Esophagus squamous epithelium (tissue), 5 donors: Measurements from ENCODE around the gene FAM81B. TPM values are rescaled to one million over a fixed set of nuclear protein-coding genes. Genes with fewer than 3 reads are reported as not detected.

Experiments
- DNase-seq: peaks from one replicate; lab custom pipeline; 2025; lab: John Stamatoyannopoulos, UW
- H3K27ac ChIP-seq, 4 donors: fragments of 200-600 bp; sonication (generic); one replicate each; pipeline ENCODE4 v1.5.1; 2016 to 2019; ENCODE audit warnings: mild to moderate bottlenecking in 1 of 4
- H3K27me3 ChIP-seq, 4 donors: fragments of 200-600 bp; sonication (generic); 1 replicate in 3 of 4; 2 replicates in 1 of 4; pipeline versions ENCODE4 v1.5.1 to v1.6.0; 2017 to 2021; ENCODE audit warnings: antibody characterized with exemption in 1 of 4
- H3K36me3 ChIP-seq, 3 donors: fragments of 200-600 bp; sonication (generic); one replicate each; pipeline ENCODE4 v1.5.1; 2016 to 2019
- H3K4me1 ChIP-seq, 3 donors: fragments of 200-600 bp; sonication (generic); one replicate each; pipeline ENCODE4 v1.5.1; 2017 to 2019
- H3K4me3 ChIP-seq, 4 donors: fragments of 200-600 bp; sonication (generic); 1 replicate in 3 of 4; 2 replicates in 1 of 4; pipeline ENCODE4 v1.5.1; 2016 to 2019; ENCODE audit warnings: mild to moderate bottlenecking in 2 of 4, moderate library complexity in 1 of 4
- H3K9me3 ChIP-seq, 3 donors: fragments of 200-600 bp; sonication (generic); one replicate each; pipeline ENCODE4 v1.5.1; 2016 to 2019
- CTCF ChIP-seq, 6 experiments: fragments of 450-650 bp in 4 of 6; fragments of 200-600 bp in 2 of 6; sonication (generic) in 2 of 6; IDR thresholded peaks; one replicate each; pipeline ENCODE4 v1.5.1; 2016 to 2019; ENCODE audit warnings: antibody characterized with exemption in 6 of 6, mild to moderate bottlenecking in 4 of 6, moderate library complexity in 4 of 6
- POLR2A ChIP-seq, 4 donors: fragments of 450-650 bp; IDR thresholded peaks; one replicate each; pipeline ENCODE4 v1.6.1; 2017; ENCODE audit warnings: antibody characterized with exemption in 4 of 4, mild to moderate bottlenecking in 4 of 4, moderate library complexity in 3 of 4
- WGBS, 2 donors: methylation state at CpG; one replicate each; pipeline ENCODE4 v1.1.5; 2018; 5-methylcytosine and 5-hydroxymethylcytosine counted together
- intact Hi-C: fragments of 100-400 bp; cut with DNase I; formaldehyde crosslinking; loops from one replicate; pipeline ENCODE4 v1.15.0; 2022
- total RNA-seq, 4 donors: library from RNA; depleted of rRNA; stranded (reverse); fragments of >200 nt; gene quantifications; one replicate each; pipeline ENCODE4 v1.1.0, GENCODE V29; 2016
- donor health status: DM: yes; HTN: yes; CAD: no.

The FAM81B gene
- total RNA-seq, 4 donors from 2014 or later, result not detected

- H3K27me3 ChIP-seq, result no peaks in the 10 kb centered on the region
- no peak overlapping the region for H3K27ac ChIP-seq
- H3K4me1 ChIP-seq, result no peaks in the 10 kb centered on the region
- intact Hi-C loops, result no loop called here
- DNase-seq, result no peak
- no peak for TF ChIP-seq POLR2A (IDR thresholded peaks at IDR 0.05)
- no peak for TF ChIP-seq CTCF (IDR thresholded peaks at IDR 0.05)
- no peaks in the 10 kb centered on the region for H3K9me3 ChIP-seq
- H3K4me3 ChIP-seq, result no peak overlapping the region
- no peaks in the 10 kb centered on the region for H3K36me3 ChIP-seq
Measured at GRCh38 chr5:95448789-95449188, 57.6 kb downstream of the FAM81B start.

- Histone ChIP-seq H3K9me3 (no peaks in the 10 kb centered on the region), H3K36me3 (no peaks in the 10 kb centered on the region), H3K4me3 (no peak overlapping the region), H3K27ac (no peak overlapping the region), H3K27me3 (no peaks in the 10 kb centered on the region), H3K4me1 (no peaks in the 10 kb centered on the region)
- no peak for DNase-seq
- TF ChIP-seq POLR2A (IDR thresholded peaks at IDR 0.05) (no peak), CTCF (IDR thresholded peaks at IDR 0.05) (no peak)
- WGBS, 2 donors, result 53 to 62% methylated on average over 2 of the region's 2 CpGs
- intact Hi-C loops, result no loop called here
Measured at GRCh38 chr5:95449460-95449859, 58.3 kb downstream of the FAM81B start.

- WGBS, 2 donors, result 77 to 85% methylated on average over 2 of the region's 2 CpGs
- H3K36me3 ChIP-seq, result no peaks in the 10 kb centered on the region
- DNase-seq, result no peak
- no peak for TF ChIP-seq CTCF (IDR thresholded peaks at IDR 0.05)
- no peak for TF ChIP-seq POLR2A (IDR thresholded peaks at IDR 0.05)
- no peak overlapping the region for H3K4me3 ChIP-seq
- H3K27ac ChIP-seq, result no peak overlapping the region
- no peaks in the 10 kb centered on the region for H3K27me3 ChIP-seq
- H3K9me3 ChIP-seq, result no peaks in the 10 kb centered on the region
- intact Hi-C loops, result no loop called here
- H3K4me1 ChIP-seq, result no peaks in the 10 kb centered on the region
Measured at GRCh38 chr5:95454536-95454935, 63.4 kb downstream of the FAM81B start.

GRCh38 chr5:95460665-95461064 lies 69.5 kb downstream of the FAM81B start:
- Histone ChIP-seq H3K27me3 (no peaks in the 10 kb centered on the region), H3K4me1 (no peaks in the 10 kb centered on the region), H3K4me3 (no peak overlapping the region), H3K27ac (no peak overlapping the region), H3K36me3 (peaks cover 0 to 58% (median 0%) of the 10 kb centered on the region in 3 donors), H3K9me3 (no peaks in the 10 kb centered on the region)
- WGBS, 2 donors, result 98 to 100% methylated on average over 2 of the region's 2 CpGs
- DNase-seq, result no peak
- TF ChIP-seq CTCF (IDR thresholded peaks at IDR 0.05), result no peak
- no peak for TF ChIP-seq POLR2A (IDR thresholded peaks at IDR 0.05)
- intact Hi-C loops, result no loop called here

GRCh38 chr5:95471487-95471886 lies 80.3 kb downstream of the FAM81B start:
- Histone ChIP-seq H3K4me1 (no peaks in the 10 kb centered on the region), H3K9me3 (no peaks in the 10 kb centered on the region), H3K27me3 (no peaks in the 10 kb centered on the region), H3K27ac (no peak overlapping the region), H3K4me3 (no peak overlapping the region), H3K36me3 (peaks cover 0 to 64% (median 10%) of the 10 kb centered on the region in 3 donors)
- DNase-seq, result no peak
- TF ChIP-seq CTCF (IDR thresholded peaks at IDR 0.05) (no peak), POLR2A (IDR thresholded peaks at IDR 0.05) (no peak)
- 96 to 100% methylated on average over 1 of the region's 1 CpG for WGBS, 2 donors
- intact Hi-C loops, result no loop called here
